Renal cortical epithelial cell (primary cell): ENCODE results near the gene IFI44. TPM values are rescaled to one million over a fixed set of nuclear protein-coding genes. Genes with fewer than 3 reads are reported as not detected.

ENCODE experiments used
- DNase-seq: peaks from one replicate; pipeline ENCODE4 v3.0.0-alpha.2; 2011; ENCODE audit warnings: low read depth
- total RNA-seq: library from RNA; depleted of rRNA; stranded (reverse); fragments of >200 nt; gene quantifications from 2 replicates; pipeline ENCODE4 v1.2.3, GENCODE V29; 2014

The IFI44 gene
- total RNA-seq, 1 donor from 2014 or later: 8.6 TPM

GRCh38 chr1:78712467-78713051 is 62.9 kb downstream of the IFI44 start:
- no peak for DNase-seq

DNA sequence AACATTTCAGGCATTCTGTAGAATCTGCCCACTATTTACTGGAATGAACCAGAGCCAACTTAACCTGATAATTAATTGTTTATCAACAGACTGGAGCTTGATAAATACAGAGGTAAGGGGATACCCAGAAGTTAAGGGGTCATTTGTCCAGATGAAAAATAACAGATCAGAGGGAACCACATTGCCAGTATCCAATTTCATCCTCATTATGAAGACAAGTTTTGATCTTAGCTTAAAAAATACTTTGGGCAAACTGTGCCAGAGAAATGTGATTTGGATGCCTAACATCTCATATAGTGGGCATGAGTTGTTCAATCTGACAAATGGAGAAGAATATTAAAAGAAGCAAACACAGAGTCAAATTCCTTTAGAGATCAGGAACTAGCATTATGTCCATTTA is 63.7 kb downstream of the IFI44 start:
- no peak for DNase-seq

Other genes starting within 250 kb of the IFI44 start
- gene PTGFR, start 158.9 kb upstream of the IFI44 start, total RNA-seq: 4.9 and 35.2 TPM in 2 replicates
- gene IFI44L, start 29.4 kb upstream of the IFI44 start, total RNA-seq: 10.8 and 12.2 TPM in 2 replicates